GM19463 (cell line): ENCODE data around the gene PATL1.

Experiments
- ATAC-seq: cut with Tn5 transposase; IDR thresholded peaks from one replicate; pipeline ENCODE4 v1.9.1; 2021; ENCODE audit warnings: mild to moderate bottlenecking, moderate library complexity; ENCODE audit not compliant: unreplicated experiment

PATL1 gene

DNA sequence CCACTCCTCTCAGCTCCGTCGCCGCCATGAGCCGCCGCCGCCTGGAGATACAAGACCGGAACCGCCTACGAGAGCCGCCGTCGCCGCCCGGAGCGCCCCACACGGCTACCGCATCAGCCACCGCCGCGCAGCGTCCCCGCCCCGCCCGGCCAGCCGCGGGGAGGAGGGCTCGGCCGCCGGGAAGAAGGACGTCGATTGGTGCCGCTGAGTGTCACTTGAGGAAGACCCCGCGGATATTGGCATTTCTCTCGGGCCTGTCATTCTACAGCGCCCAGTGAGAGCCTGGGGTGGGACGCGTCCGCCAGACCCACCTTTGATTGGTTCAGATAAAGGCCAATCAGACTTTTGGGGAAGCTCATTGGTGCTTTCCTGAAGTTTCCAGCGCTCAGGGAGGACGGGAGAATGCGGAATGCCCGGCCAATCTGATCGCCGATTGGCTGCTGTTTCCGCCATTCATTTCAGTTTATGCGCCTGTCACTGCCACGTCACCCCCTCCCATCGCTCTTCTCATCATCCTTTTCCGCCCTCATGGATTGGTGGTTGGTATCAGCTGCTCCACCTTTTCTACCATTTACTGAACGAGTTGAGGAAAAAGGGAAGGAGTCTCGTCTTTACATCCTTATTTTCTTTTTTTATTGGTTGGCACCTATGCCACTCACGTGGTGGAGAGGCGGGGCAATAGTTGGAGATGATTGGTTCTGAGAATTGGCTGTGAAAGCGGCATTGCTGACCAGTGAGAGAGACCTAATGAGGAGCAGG, 53.0 kb downstream of the PATL1 start, which contains the start of gene OSBP:
TSS of gene OSBP (minus strand) at position 138 of the 759 bp plus-strand sequence. CDS start at position 28, 110 bp downstream.
- ATAC-seq, result peak; percentile 81

DNA sequence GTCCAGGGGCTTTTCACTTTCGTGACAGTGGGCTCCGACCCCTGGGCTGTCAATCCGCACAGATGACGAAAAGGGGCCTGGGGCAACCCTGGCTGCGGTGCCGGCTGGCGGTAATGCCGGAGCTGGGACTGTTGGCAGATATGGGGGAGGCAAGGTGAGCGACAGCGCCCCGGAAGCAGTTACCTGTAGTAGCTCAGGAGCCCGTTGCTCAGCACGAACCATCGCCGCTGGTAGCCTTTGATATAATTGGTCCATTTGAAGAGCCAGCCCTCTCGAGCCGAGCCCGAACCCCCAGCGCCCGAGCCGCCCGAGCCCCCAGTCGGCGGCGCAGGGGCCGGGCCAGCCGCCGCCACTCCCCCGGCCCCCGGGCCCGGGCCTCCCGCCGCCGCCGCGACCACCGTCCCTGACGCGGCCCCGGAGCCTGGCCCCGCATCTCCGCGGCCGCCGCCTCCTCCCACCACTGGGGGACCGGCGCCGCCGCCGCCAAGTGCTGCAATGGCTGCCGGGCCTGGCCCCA, 53.7 kb downstream of the PATL1 start:
- peak; percentile 9 for ATAC-seq

GRCh38 chr11:59614277-59615119, 54.3 kb downstream of the PATL1 start:
- no peak for ATAC-seq

- no peak for ATAC-seq
These were observed 57.0 kb downstream of the PATL1 start for GRCh38 chr11:59611570-59612565.

GRCh38 chr11:59610289-59610688, 58.5 kb downstream of the PATL1 start:
- ATAC-seq, result no peak

DNA sequence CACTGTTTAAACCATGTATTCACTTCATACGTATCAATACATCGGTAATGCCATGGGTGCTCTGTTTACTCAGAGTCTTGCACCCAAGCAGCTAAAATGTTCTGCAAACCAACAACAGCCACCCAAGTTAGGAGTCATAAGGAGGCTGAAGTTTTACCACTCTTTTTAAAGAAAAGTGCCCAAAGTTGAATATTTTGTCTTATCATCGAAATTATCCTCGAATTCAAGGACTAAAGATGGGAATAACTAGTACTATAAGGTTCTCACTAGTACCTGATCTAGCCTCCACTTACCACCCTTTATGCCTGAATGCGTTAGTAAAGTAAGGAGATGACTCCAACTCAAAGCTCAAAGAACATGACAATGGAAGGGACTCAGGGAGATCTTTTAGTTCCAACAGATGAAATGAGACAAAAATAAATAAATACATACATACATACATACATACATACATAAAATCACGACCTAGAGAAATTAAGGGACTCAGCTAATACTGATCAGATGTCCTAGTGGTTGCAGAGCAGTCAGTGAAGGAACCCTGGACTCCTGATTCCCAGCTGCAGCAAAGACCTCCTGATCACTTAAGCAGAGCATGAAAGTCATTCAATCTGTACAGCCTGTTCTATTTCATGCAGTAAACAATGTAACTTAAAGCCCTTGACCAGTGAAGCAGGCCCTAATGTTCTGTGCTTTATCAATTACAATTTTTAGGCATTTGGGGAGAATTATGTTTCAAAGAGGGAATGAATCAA, 61.0 kb downstream of the PATL1 start:
- ATAC-seq, result no peak

- no peak for ATAC-seq
These were observed 66.4 kb downstream of the PATL1 start for GRCh38 chr11:59602432-59602831.

GRCh38 chr11:59601788-59602187, 67.0 kb downstream of the PATL1 start:
- ATAC-seq, result no peak

DNA sequence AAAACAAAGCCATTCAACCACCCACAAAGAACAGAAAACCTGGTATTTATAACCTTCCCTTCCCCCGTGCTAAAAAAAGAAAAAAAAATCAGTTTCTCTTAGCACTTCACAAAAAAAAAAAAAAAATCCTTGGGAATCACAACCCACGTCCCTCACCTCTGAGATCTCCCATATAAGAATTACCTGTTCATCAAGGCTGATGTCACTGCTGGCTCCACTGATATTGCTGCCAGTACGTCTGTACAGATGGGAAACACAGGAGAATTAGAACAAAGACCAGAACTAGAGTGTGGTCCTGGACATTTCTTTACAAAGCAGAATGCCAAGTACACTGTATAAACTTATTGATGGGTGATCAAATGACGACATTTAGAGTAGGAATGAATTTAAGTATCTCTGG, 68.2 kb downstream of the PATL1 start:
- ATAC-seq, result no peak

- no peak for ATAC-seq
These were observed 68.6 kb downstream of the PATL1 start for GRCh38 chr11:59600234-59600633.

DNA sequence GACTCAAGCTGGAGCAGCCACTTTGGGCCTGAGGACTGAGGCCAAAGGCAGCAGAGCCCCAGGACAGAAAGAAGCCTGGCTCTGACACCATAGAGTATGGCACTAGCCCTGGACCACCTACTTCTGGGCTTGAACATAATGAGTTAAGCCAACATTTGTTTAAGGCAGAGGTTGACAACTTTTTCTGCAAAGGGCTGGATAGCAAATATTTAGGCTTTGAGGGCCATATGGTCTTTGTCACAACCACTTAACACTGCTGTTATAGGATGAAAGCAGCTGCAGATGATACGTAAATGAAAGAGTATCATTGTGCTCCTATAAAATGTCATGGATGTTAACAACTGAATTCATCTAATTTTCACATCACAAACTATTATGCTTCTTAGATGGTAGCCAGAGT, 69.9 kb downstream of the PATL1 start:
- no peak for ATAC-seq
